Limb (tissue), 2 donors: Measurements from ENCODE around the gene AMOTL2.

Source experiments
- DNase-seq, 2 donors: peaks; one replicate each; pipeline ENCODE4 v3.0.0-alpha.2; 2016; ENCODE audit errors: extremely low spot score in 2 of 2

The AMOTL2 gene

DNA sequence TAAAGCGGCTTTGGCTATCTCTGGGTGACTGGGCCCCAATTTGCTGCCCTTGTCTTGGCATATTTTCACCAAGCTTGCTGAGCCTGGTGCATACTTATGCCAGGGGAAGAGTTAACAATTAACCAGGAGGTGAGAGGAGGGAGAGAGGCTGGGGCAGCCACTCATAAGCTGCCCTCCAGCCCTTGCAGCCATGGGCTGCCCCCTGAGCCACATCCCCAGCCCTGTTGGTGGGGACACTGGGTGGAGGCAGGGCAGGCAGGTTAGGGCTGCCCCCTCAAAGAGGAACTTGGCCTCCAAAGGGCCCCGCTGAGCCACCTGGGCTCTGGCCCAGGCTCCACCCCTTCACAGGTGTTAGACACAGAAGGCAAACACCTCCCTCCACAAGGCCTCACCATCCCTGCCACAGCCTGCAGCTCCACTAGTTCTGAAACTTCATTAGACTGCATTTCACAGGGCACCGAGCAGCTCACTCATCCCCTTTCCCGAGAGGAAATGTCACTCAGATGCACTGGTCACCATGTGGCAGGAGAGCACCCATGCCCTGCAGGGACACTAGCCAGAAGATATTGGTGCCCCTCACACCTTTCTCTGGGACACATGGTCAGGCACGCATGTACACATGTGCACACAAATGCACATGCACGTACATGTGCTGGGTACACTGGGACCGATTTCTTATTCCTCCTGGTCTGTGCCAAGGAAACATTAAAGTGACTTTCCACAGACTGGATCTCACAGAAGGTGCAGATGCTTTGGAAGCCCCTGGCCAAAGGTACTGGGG, 20.2 kb downstream of the AMOTL2 start:
- no peak for DNase-seq

DNA sequence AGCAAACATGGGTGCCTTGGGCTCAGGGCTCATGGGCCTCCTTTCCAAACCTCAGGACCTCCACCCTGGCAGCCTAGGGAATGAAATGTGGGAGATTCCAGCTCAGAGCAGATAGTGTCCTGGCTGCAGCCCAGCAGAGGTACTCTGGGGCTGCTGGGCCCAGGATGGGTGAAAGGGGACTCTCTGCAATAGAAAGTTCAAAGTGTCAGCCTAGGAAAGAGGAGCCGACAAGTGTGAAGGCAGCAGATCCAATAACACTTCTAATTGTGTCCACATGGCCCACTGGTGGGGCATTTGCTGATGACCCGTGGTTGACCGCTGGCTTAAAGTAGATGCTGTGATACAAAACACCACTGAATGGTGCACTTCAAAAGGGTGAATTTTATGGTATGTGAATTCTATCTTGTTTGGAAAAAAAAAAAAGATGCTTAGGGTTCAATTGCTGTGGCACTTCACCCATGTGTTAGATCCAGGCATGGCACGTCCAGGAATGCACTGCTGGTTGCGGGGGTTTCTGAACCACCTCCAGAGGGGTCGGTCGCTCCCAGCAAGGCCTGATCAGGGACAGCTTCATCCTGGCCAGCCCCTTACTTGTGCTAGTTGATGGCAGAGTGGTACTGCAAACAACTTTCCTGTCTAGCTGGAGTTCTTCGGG, 20.9 kb downstream of the AMOTL2 start:
- DNase-seq, result no peak

DNA sequence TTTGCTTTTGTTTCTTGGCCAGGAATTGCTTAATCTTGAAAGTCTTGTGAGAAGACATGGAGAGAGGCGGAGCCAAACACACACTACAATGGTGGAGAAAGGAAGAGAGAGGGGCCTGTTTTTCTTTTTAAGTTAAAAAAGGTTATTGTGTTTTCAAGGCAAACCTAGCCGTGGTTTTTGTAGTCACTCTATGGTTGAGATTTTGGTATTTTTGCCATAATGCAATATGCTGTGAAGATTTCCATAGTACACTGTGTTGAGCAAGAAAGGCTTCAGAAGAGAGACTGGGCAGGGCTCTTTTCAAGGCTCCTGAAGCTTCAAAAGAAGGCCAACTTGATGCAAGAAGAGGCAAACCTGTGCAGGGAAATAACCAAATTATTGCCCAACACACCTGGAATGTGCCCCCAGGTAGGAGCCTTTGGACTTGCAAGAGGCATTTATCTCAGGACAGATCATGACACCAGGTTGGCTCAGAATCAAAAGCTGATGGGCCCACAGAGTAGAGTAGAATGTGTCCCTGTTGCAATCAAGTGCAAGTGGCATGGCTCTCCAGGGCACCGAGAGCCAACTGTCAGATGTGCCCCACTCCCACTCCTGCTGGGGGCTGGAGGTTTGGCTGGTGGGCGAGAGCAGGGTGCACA, 22.1 kb downstream of the AMOTL2 start:
- DNase-seq, result no peak

DNA sequence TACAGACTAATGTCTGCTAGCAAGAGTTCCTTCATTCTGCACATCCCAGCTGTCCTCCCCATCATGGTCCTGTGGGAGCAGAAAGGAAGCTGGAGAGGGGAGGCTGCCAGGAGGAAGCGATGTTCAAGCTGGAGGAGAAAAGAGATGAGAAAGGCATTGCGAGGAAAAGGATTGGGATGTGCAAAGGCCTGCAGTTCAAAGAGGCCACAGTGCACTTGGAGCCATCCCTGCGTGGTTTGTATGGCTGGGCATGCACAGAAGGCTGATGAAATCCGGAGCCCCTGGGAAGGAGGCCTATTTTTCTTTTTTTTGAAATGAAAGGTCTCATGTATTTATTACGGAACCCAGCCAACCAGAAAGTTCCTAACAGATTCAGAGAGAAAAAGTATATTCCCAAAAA, 22.8 kb downstream of the AMOTL2 start:
- no peak for DNase-seq

DNA sequence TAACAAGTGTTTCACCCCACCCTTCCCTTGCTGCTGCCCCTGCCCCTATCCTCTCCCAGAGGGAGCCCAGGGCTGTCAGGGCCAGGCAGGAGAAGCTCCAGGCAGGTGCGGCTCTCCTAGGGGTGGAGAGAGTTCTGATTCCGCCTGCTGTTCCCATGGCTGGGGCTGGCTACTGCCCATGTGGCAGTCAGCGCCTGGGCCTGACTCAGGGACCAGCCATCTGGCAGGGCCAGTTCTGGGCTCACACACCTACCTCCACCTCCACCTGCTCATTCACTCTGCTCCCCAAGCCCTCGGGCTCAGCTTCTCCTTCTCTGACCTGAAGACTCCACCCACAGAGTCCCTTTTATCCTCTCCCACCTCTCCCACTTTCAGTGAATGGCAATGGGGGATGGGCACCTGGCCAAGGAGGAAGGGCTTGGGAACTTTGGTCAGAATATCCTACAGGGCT, 23.4 kb downstream of the AMOTL2 start:
- no peak for DNase-seq

DNA sequence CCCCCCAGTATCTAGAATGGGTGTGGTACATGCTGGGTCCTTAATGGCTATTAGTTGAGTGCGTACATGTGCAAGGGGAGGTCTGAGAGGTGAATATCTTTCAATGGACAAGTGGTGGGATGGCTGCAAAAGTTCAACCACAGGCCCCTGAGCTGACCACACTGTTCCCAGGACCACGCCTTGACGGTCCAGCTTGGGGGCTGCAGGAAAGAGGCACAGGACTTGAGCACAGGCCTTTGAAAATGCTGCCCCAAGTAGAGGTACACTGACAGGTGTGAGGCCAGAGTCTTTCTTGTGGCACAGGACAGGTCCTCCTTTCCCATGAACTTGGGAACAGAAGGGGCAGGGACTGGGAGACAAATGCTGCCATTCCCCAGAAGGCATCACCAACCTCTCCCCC, 24.0 kb downstream of the AMOTL2 start:
- no peak for DNase-seq

DNA sequence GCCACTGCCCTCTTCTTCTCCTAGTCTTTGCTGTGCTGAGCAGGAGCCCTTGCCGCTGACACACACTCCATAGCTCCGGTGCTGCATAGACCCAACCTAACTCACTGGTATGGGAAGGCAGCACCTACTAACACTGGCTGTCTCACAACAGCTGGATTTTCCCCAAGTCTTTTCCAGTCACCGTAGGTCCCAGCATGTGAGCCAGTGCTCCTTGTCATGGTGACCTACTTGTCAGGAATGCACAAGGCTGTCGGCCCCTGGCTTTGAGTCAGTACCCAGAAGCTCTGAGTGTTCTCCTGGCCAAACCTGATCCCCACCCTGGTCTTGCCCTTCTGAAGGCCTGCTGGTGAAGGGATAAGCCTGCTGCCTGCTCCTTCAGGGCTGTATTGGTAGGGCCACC, 25.7 kb downstream of the AMOTL2 start:
- no peak for DNase-seq

DNA sequence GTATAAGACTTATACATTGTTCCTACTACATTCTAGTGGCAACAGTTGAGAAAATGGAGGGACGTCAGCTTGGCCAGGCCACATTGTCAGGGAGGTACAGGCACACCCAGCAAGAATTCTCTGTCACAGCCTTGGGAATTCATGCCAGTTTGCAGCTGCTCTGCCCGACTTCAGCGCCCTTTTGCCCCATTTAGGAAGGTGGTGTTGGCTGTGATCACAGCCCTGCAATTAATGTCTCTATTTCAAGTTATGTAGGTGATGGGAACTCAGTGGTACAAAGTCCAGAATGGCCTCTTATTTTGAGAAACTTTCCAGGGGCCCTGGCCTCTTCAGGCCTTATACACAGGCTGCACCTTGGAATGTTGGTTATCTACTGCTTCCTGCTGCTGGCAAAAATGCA, 26.7 kb downstream of the AMOTL2 start:
- DNase-seq, result no peak

DNA sequence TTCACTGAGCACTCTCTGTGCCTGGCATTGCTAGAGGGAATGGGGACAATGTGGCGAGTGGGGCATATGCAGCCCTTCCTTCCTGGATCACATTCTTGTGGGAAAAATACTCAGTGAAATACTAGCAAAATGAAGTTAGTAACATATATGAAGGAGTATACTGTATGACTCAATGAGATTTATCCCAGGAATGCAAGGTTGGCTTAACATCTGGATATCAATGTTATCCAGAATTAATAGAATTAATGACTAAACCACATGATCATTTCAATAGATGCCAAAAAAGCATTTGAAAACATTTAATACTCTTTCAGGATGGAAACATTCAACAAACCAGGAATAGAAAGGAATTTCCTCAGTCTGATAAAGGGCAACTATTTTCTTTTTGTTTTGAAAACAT, 27.5 kb downstream of the AMOTL2 start:
- DNase-seq, result no peak

DNA sequence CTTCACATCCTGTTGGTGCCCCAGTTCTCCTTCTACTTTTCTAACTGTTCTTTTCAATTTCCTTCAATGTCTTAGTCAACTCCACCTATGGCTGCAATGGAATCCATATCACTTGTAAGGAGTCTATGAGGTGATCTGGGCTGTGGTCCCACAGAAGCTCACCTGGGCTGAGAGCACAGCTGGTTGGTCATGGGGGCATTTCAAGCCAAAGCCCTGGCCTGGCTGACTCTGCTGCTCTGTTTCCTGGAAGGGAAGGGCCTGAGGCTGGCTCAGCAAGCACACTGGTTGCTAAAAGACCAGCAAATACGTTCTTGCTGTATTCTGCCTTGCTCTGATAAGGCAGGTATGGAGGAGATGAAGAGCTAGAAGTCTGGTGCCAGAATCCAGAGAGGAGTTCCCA, 29.0 kb downstream of the AMOTL2 start:
- DNase-seq, result no peak

DNA sequence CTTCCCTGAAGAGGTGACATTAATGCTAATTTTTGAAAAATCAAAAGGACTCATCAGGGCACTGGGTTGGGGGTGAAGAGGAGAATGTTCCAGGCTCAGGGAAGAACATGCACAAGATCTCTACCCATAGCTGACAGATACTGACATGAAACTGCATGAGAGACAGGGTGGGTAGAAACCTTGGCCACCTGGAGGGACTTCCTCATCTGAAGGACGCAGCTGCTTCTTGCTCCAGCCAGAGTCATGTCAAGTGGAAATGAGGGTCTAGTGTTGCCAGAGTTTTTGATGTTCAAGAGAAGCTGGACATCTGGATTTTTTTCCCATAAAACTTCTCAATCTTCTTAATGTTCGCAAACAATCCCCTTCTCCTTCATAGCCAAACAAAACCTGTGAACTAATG, 29.7 kb downstream of the AMOTL2 start:
- no peak for DNase-seq

DNA sequence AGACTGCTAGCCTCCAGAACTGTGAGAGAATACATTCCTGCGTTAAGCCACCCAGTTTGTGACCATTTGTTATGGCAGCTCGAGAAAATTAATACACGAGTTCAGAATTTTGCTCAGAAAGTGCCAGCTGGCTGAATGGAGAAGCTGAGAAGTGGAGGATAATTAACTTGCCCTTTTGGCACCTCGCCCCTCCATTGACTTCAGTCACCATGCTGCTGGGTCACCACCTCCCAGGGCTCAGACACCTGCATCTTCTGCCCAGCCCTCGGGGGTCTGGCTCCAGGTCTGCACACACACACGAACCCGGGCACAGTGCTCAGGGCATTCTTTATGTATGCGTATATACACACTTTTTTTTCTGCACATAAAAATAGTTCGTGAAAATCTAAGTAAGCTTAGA, 32.0 kb downstream of the AMOTL2 start:
- DNase-seq, result no peak

DNA sequence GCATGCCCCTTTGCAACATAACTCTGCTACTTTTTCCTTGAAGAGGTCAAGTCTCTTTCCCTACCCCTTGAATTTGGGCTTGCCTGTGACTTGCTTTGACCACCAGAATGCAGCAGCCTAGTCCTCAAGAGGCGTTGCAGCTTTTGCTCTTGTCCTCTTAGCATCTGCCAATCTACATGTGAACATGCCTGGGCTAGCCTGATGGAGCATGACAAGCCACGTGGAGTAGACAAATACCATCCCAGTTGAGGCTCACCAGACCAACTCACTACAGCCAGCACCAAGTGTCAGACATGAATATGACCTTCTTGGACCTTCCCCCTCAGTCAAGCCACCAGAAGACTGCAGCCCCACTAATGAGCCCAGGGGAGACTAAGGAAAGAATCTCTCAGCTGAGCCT, 32.9 kb downstream of the AMOTL2 start:
- DNase-seq, result no peak

DNA sequence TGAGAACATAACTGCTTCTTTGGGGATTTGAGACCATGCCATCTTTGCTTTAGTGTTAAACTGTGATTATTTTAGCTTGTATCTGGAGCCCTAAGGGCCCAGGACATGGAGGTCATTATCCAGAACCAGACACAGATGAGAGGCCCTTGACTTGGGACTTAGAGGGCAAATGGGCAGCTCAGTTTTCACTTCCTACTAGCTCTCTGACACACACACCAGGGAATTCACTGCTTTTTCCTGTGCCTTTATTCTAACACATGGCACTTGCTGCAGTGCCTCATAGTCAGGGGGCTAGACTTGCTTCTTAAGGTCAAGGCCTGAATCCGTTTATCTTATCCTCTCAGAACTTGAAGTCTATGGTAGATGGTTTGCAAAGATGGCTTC, 33.3 kb downstream of the AMOTL2 start:
- DNase-seq, result no peak

DNA sequence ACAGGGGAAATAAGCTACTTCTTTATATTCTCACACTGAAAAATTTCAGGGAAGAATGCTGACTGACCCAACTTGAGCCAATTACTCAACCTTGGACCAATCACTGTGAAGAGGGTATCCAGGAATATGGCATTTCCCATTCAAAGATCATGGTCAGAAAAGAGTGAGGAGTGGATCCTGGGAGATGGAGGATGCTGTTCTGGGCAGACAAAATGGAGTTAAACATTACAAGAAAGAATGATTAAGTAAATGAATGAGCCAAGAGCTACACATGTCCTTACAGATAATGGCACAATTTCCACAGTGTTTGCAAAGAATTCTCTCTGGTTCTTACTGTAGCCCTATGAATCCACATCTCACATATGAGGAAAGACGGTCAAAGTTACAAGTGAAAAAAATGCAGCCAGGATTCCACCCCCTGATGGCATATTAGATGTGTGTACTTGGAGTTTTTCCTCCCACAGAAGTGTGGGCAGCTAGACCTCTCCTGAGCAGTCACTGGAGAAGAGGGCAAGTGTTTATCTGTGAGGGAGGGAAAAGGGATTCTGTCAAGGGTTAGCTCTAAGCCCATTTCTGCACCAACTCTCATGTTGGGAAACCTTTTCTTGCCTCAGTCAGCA, 33.8 kb downstream of the AMOTL2 start:
- DNase-seq, result no peak

DNA sequence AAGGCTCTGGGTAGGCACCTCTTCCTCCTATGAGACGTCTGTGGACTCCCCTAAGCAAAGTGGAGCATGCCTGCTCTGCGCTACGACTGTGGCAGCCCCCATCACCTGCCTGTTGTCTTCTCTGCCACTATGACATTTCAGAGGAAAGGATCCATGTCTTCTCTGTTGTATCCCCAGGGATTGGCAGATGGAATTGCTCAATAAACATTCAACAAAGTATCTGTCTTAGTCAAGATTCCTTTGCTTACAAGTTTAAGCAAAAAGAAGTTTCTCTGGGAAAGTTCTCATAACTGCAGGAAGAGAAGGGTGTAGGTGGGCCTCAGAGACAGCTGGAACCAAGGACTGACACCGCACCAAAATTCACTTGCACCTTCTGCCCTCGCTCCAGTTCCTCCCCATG, 34.3 kb downstream of the AMOTL2 start:
- DNase-seq, result no peak

DNA sequence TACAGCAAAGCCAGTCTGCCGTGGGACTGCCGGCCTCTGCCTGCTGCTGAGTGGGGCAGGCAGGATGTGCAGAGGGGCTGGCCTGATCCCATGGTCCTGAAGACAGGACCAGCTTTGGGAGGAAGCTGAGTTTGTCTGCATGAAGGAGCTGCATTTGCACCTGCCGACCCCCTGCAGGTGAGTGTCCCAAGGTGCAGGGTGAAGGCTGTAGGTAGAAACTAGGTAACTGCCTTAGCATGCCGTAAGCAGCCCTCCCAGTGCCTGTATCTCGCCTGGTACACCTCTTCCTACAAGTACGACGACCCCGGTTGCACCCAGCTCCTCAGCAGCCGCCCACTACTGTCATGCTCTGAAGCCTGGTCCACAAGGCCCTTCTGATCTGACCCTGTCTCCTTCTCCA, 34.9 kb downstream of the AMOTL2 start:
- DNase-seq, result no peak

DNA sequence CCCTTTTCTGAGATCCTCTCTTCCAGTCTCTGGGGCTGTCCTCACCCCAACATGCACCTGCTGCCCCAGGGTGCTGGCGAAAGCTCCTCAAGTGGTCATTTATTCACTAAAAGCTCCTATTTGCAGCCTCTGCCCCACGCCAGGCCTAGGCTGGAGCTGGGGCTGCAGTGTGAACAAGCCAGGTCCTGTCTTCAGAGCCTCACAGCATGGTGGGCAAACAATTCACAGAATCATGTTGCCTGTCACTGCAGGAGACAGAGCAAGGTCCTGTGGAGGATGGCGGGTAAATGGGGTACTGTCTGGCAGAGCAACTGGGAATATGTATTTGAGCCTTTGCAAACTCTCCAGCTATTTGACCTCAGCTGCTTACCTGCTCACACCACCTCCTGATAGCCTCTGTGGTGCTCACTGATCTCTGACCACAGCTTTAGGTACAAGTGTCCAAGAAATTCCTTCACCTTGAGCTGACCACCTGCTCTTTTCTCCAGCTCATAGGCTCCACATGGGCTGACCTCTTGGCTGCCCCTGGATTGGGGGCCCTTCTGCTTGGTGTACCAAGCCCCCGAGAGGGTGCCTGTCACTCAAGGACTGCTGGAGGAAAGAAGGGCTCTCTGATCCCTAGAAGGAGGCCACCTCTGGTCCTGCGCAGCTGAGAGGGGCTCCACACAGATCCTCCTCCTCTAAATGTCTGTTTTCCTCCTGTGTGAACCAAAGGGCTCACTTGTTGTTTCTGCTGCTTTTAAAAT, 35.6 kb downstream of the AMOTL2 start:
- no peak for DNase-seq

DNA sequence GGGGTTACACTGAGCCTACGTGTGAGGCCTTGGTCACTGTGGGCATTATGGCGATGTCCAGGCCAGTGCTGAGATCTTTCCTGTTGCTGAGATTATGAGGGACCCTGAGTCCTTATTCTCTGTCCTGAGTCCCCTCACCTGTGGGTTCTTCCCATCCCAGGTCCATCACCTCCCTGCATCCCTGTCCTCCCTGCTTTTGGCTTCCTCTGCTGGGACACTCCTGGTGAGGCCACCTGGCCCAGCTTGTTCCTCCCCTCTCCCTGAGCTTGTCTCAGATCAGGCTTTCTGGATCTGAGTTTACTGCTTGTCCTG, 36.1 kb downstream of the AMOTL2 start:
- DNase-seq, result no peak

DNA sequence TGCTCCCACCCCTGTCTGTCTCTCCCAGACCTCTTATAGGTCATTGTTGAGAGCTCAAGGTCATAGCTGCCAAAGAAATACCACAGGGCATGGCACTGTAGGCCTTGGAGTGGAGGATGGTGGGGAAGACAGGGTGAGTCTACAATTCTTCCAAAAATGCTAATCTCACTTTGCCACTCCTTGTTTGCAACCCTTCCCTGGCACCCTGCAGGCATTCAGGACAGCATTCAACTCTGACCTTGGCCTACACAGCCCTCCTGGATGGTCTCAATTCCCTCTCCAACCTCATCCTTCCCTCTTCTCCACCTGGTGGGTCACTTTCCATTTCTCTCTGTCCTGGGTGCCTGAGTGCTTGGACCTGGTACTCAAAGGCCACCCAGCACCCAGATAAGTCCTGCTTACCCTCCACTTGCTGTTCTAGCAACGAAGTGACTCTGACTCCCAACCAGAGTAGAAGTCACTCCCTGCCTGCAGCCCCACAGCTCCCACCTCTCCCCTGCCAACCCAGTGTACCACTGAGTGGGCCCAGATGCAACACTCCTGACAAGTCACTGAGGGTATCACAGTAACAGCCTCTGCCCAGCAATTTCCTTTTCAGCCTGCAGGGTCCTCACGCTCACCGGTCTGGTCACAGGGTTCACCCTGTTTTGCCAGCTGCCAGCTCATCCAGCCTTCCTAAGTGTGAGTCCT, 36.6 kb downstream of the AMOTL2 start:
- DNase-seq, result no peak

DNA sequence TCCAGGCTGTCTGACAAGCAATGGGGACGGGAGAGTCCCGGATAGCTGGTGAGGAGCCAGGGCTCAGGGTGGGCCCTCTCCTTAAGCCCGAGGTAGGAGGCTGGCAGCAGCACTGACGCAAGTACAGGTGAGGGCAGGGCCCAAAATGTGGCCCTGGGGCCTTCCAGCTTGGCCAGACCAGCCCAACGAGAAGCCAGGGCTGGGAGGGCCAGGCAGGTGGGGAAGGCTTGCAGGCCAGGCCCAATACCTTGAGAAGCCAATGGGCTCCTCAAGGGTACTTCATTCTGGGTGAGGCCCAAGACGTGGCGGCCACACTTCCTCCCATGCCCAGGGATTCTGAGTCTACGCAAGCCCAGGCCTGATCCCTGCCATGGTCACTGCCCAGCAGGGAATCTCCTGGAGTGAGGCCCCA, 37.2 kb downstream of the AMOTL2 start:
- DNase-seq, result no peak
